GM23338 (cell line): ENCODE data around the gene UBASH3B.

Source experiments
- CREB1 ChIP-seq: fragments of 250-450 bp; sonication (Bioruptor Pico); IDR thresholded peaks from 2 replicates; pipeline ENCODE4 v1.5.0; 2020; ENCODE audit warnings: low read depth, mild to moderate bottlenecking, moderate library complexity
- EZH2 ChIP-seq: fragments of 200-600 bp; sonication (generic); IDR thresholded peaks from one replicate; pipeline ENCODE4 v1.8.0; 2017; ENCODE audit warnings: antibody characterized with exemption, mild to moderate bottlenecking, low read depth; ENCODE audit not compliant: unreplicated experiment
- EZH2phosphoT487 ChIP-seq: fragments of 200-600 bp; sonication (generic); IDR thresholded peaks from one replicate; pipeline ENCODE4 v1.8.1; 2018; ENCODE audit warnings: antibody characterized with exemption; ENCODE audit not compliant: unreplicated experiment
- JUNB ChIP-seq: IDR thresholded peaks from one replicate; pipeline ENCODE4 v1.6.1; 2016; ENCODE audit warnings: antibody characterized with exemption; ENCODE audit not compliant: unreplicated experiment
- NANOG ChIP-seq: IDR thresholded peaks from 2 replicates; pipeline ENCODE4 v1.6.1; 2016; ENCODE audit warnings: antibody characterized with exemption, borderline replicate concordance
- POLR2AphosphoS5 ChIP-seq: IDR thresholded peaks from 2 replicates; pipeline ENCODE4 v1.6.1; 2016; ENCODE audit warnings: antibody characterized with exemption, low read depth
- ZNF114 ChIP-seq: fragments of 250-450 bp; sonication (Bioruptor Pico); IDR thresholded peaks from 2 replicates; pipeline ENCODE4 v1.5.0; 2020; ENCODE audit warnings: mild to moderate bottlenecking, moderate library complexity
- ZNF331 ChIP-seq: fragments of 250-450 bp; sonication (Bioruptor Pico); IDR thresholded peaks from 2 replicates; pipeline ENCODE4 v1.5.0; 2020; ENCODE audit warnings: low read depth, mild to moderate bottlenecking, moderate library complexity
- TF ChIP-seq, protein P1 (sequence below), 2 experiments: fragments of 200-600 bp in 1 of 2; sonication (generic) in 1 of 2; conservative IDR thresholded peaks; 2 replicates each; pipeline versions ENCODE4 v1.5.1 to v1.6.1; 2016 to 2017; ENCODE audit warnings: antibody characterized with exemption in 2 of 2, low read depth in 2 of 2, mild to moderate bottlenecking in 2 of 2, moderate library complexity in 1 of 2
- TF ChIP-seq, protein P2 (sequence below): IDR thresholded peaks from one replicate; pipeline ENCODE4 v1.6.1; 2018; ENCODE audit warnings: antibody characterized with exemption; ENCODE audit not compliant: unreplicated experiment
- TF ChIP-seq, protein P3 (sequence below): IDR thresholded peaks from 2 replicates; pipeline ENCODE4 v1.6.1; 2016; ENCODE audit warnings: antibody characterized with exemption

DNA sequence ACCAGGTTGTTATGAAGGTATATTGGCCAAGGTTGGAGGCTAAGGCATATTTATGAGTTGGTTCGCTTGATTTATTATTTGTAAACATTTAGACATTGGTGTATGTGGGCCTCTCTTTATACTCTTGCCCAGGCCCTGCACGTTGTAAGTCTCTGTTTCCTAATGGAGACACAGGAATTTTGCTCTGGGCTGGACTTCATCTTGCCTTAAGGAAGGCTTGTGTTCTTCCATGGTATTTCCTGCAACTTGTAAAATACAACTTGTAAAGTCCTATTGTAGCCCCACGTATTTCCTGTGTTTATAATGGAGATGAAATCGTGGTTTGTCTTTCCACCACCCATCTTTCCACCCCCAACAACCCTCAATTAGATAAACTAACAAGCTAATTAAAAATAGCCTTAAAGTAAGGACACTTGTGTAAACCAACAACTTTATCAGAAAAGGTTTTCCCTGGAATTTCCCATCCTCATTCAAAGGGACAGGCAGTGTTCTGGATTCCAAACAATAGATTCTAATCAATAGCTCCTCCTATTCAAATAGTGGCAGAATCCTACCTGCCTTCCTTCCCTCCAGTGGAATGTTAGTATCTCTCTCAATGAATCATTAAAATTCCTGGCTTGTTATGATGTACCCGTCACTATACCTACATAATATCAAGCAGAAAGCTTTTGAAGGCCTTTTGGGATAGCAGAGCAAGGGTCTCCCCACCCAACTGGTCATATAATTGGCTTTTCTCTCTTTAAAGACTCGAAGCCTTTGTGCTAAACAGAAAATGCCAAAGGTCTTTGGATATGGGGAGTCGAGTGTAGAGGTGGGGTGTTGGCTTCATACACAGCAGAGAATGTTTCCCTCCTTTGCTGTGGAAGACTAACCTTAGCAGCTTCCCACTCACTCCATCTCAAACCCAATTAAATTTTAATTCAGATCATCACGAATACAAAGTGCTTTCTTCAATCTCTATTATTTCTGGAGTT lies 77.1 kb downstream of the UBASH3B start:
- TF ChIP-seq, protein P1, sequence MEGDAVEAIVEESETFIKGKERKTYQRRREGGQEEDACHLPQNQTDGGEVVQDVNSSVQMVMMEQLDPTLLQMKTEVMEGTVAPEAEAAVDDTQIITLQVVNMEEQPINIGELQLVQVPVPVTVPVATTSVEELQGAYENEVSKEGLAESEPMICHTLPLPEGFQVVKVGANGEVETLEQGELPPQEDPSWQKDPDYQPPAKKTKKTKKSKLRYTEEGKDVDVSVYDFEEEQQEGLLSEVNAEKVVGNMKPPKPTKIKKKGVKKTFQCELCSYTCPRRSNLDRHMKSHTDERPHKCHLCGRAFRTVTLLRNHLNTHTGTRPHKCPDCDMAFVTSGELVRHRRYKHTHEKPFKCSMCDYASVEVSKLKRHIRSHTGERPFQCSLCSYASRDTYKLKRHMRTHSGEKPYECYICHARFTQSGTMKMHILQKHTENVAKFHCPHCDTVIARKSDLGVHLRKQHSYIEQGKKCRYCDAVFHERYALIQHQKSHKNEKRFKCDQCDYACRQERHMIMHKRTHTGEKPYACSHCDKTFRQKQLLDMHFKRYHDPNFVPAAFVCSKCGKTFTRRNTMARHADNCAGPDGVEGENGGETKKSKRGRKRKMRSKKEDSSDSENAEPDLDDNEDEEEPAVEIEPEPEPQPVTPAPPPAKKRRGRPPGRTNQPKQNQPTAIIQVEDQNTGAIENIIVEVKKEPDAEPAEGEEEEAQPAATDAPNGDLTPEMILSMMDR (conservative IDR thresholded peaks at IDR 0.05; ENCODE audit: low read depth in 2 of 2) = no peak
- TF ChIP-seq POLR2AphosphoS5 (no peak), EZH2 (no peak), JUNB (no peak), NANOG (no peak), ZNF114 (CRISPR knock-in tag) (no peak), CREB1 (CRISPR knock-in tag) (no peak), EZH2phosphoT487 (no peak), ZNF331 (no peak)
- TF ChIP-seq, protein P2, sequence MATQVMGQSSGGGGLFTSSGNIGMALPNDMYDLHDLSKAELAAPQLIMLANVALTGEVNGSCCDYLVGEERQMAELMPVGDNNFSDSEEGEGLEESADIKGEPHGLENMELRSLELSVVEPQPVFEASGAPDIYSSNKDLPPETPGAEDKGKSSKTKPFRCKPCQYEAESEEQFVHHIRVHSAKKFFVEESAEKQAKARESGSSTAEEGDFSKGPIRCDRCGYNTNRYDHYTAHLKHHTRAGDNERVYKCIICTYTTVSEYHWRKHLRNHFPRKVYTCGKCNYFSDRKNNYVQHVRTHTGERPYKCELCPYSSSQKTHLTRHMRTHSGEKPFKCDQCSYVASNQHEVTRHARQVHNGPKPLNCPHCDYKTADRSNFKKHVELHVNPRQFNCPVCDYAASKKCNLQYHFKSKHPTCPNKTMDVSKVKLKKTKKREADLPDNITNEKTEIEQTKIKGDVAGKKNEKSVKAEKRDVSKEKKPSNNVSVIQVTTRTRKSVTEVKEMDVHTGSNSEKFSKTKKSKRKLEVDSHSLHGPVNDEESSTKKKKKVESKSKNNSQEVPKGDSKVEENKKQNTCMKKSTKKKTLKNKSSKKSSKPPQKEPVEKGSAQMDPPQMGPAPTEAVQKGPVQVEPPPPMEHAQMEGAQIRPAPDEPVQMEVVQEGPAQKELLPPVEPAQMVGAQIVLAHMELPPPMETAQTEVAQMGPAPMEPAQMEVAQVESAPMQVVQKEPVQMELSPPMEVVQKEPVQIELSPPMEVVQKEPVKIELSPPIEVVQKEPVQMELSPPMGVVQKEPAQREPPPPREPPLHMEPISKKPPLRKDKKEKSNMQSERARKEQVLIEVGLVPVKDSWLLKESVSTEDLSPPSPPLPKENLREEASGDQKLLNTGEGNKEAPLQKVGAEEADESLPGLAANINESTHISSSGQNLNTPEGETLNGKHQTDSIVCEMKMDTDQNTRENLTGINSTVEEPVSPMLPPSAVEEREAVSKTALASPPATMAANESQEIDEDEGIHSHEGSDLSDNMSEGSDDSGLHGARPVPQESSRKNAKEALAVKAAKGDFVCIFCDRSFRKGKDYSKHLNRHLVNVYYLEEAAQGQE = no peak
- TF ChIP-seq, protein P3, sequence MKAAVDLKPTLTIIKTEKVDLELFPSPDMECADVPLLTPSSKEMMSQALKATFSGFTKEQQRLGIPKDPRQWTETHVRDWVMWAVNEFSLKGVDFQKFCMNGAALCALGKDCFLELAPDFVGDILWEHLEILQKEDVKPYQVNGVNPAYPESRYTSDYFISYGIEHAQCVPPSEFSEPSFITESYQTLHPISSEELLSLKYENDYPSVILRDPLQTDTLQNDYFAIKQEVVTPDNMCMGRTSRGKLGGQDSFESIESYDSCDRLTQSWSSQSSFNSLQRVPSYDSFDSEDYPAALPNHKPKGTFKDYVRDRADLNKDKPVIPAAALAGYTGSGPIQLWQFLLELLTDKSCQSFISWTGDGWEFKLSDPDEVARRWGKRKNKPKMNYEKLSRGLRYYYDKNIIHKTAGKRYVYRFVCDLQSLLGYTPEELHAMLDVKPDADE = no peak
